Naive thymus-derived CD8-positive, alpha-beta T cell (primary cell): ENCODE results near the gene RFPL1. TPM values are rescaled to one million over a fixed set of nuclear protein-coding genes. Genes with fewer than 3 reads are reported as not detected.
"Not testable (repeated sequence)": the region's sequence is repeated elsewhere in the genome, so short reads cannot be mapped to it uniquely, and the experiment has no call there.

Experiments used
- ATAC-seq, 2 donors: fragments of 150-1000 bp; cut with Tn5 transposase in 1 of 2; sonication (Bioruptor Pico), chemical (Tn5 transposase) in 1 of 2; 1 replicate in 1 of 2; 2 replicates in 1 of 2; pipeline ENCODE4 v1.10.0; 2021; ENCODE audit warnings: mild to moderate bottlenecking in 2 of 2, moderate library complexity in 2 of 2
- POLR2A ChIA-PET: fragments of 350-600 bp; sonication (Branson Sonifier 250); formaldehyde crosslinking; loops from one replicate; lab custom pipeline; 2021; ENCODE audit warnings: antibody characterized with exemption; lab: Charles Lee
- DNase-seq, 10 donors: peaks; one replicate each; pipeline versions ENCODE4 v3.0.0 to v3.0.0-alpha.2; 2020 to 2022
- H3K27ac Mint-ChIP-seq, 10 donors: one replicate each; pipeline ENCODE4 v1.8.0; 2020 to 2022; ENCODE audit warnings: mild to moderate bottlenecking in 10 of 10, mixed read lengths in 10 of 10, moderate library complexity in 4 of 10, inconsistent platforms in 1 of 10
- H3K27me3 Mint-ChIP-seq, 5 donors: one replicate each; pipeline ENCODE4 v1.8.0; 2021 to 2022; ENCODE audit warnings: mixed read lengths in 5 of 5
- H3K36me3 Mint-ChIP-seq, 3 donors: one replicate each; pipeline ENCODE4 v1.8.0; 2020 to 2022; ENCODE audit warnings: mixed read lengths in 3 of 3, mild to moderate bottlenecking in 2 of 3, inconsistent platforms in 1 of 3
- H3K4me1 Mint-ChIP-seq, 4 donors: one replicate each; pipeline ENCODE4 v1.8.0; 2021 to 2022; ENCODE audit warnings: mixed read lengths in 4 of 4
- H3K4me3 Mint-ChIP-seq, 10 donors: one replicate each; pipeline ENCODE4 v1.8.0; 2020 to 2022; ENCODE audit warnings: mild to moderate bottlenecking in 10 of 10, mixed read lengths in 10 of 10, moderate library complexity in 6 of 10, inconsistent platforms in 1 of 10
- H3K9me3 Mint-ChIP-seq, 9 donors: one replicate each; pipeline ENCODE4 v1.8.0; 2020 to 2022; ENCODE audit warnings: mixed read lengths in 9 of 9, mild to moderate bottlenecking in 3 of 9, inconsistent platforms in 1 of 9, moderate library complexity in 1 of 9
- polyA plus RNA-seq, 3 donors: library from polyadenylated mRNA; unstranded; fragments of 300-500 nt; fragmentation: Illumina TruSeq; gene quantifications; one replicate each; pipeline ENCODE4 v1.2.3, GENCODE V29; 2021
- total RNA-seq, 8 experiments: library from RNA in 2 of 8; stranded (reverse) in 2 of 8; gene quantifications; one replicate each; pipeline ENCODE4 v1.2.3 and lab custom pipeline; 2021 to 2026

The RFPL1 gene
- total and polyA plus RNA-seq, 5 experiments from 2014 or later = 0.11 TPM; not detected in 4

GRCh38 chr22:29482253-29482652 is 43.9 kb downstream of the RFPL1 start:
- DNase-seq (no peak), ATAC-seq (no peak)
- peaks cover 12 to 42% (median 32%) of the 10 kb centered on the region in 5 donors for H3K27me3 Mint-ChIP-seq
- peak overlapping the region in 1 of 10 donors; percentile 57 for H3K4me3 Mint-ChIP-seq
- peaks cover 0 to 2% (median 0%) of the 10 kb centered on the region in 9 donors for H3K9me3 Mint-ChIP-seq
- H3K36me3 Mint-ChIP-seq = peaks cover 2 to 5% (median 3%) of the 10 kb centered on the region in 3 donors
- POLR2A ChIA-PET = no interaction called here
- H3K4me1 Mint-ChIP-seq = peaks cover 10 to 26% (median 18%) of the 10 kb centered on the region in 4 donors
- H3K27ac Mint-ChIP-seq = no peak overlapping the region

- Mint-ChIP-seq H3K4me1 (peaks cover 10 to 26% (median 20%) of the 10 kb centered on the region in 4 donors), H3K27me3 (peaks cover 12 to 41% (median 31%) of the 10 kb centered on the region in 5 donors), H3K27ac (no peak overlapping the region), H3K36me3 (peaks cover 3 to 5% (median 5%) of the 10 kb centered on the region in 3 donors), H3K9me3 (peaks cover 0 to 2% (median 0%) of the 10 kb centered on the region in 9 donors), H3K4me3 (no peak overlapping the region)
- POLR2A ChIA-PET = no interaction called here
- no peak for DNase-seq
- ATAC-seq = no peak
Measured at GRCh38 chr22:29482726-29483125, 44.3 kb downstream of the RFPL1 start.

- no peak overlapping the region for H3K4me3 Mint-ChIP-seq
- peaks cover 12 to 35% (median 27%) of the 10 kb centered on the region in 5 donors for H3K27me3 Mint-ChIP-seq
- DNase-seq (no peak), ATAC-seq (no peak)
- peaks cover 3 to 5% (median 5%) of the 10 kb centered on the region in 3 donors for H3K36me3 Mint-ChIP-seq
- H3K27ac Mint-ChIP-seq = no peak overlapping the region
- H3K9me3 Mint-ChIP-seq = peaks cover 0 to 2% (median 0%) of the 10 kb centered on the region in 9 donors
- H3K4me1 Mint-ChIP-seq = peaks cover 10 to 24% (median 20%) of the 10 kb centered on the region in 4 donors
- POLR2A ChIA-PET = no interaction called here
Measured at GRCh38 chr22:29483254-29483653, 44.9 kb downstream of the RFPL1 start.

- H3K4me3 Mint-ChIP-seq = no peak overlapping the region
- no peaks in the 10 kb centered on the region for H3K9me3 Mint-ChIP-seq
- H3K27ac Mint-ChIP-seq = no peak overlapping the region
- H3K4me1 Mint-ChIP-seq = peaks cover 3 to 20% (median 8%) of the 10 kb centered on the region in 4 donors
- POLR2A ChIA-PET = no interaction called here
- DNase-seq (no peak), ATAC-seq (no peak)
- H3K36me3 Mint-ChIP-seq = peaks cover 3 to 5% (median 3%) of the 10 kb centered on the region in 3 donors
- H3K27me3 Mint-ChIP-seq = peaks cover 7 to 22% (median 17%) of the 10 kb centered on the region in 5 donors
Measured at GRCh38 chr22:29484642-29485041, 46.3 kb downstream of the RFPL1 start.

DNA sequence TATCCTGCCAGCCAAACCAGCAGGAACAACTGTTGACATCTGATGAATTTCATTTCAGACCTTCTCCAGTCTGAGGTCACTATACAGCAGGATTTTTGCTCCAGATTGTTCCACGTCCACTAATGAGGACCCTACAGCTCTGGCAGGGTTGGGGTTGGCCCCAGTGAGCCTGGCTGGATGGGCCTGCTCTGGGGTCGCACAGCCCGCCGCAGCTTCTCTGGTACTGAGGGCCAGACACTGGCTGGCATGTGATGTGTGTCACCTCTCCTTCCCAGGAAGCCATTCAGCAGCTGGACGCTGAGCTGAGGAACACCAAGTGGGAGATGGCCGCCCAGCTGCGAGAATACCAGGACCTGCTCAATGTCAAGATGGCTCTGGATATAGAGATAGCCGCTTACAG is 47.1 kb downstream of the RFPL1 start:
- Mint-ChIP-seq H3K36me3 (peaks cover 3 to 5% (median 3%) of the 10 kb centered on the region in 3 donors), H3K4me1 (peaks cover 3 to 26% (median 6%) of the 10 kb centered on the region in 4 donors), H3K9me3 (no peaks in the 10 kb centered on the region), H3K4me3 (no peak overlapping the region), H3K27ac (no peak overlapping the region), H3K27me3 (peaks cover 6 to 19% (median 13%) of the 10 kb centered on the region in 5 donors)
- ATAC-seq = no peak
- no peak for DNase-seq
- POLR2A ChIA-PET = interaction anchor here (1.0 kb wide), 1 partner anchor 19 kb away, joined by 7 read pairs; no protein-coding TSS in a partner anchor

- H3K36me3 Mint-ChIP-seq = peaks cover 0 to 3% (median 3%) of the 10 kb centered on the region in 3 donors
- no peaks in the 10 kb centered on the region for H3K9me3 Mint-ChIP-seq
- H3K27me3 Mint-ChIP-seq = peaks cover 0 to 4% (median 0%) of the 10 kb centered on the region in 5 donors
- H3K4me3 Mint-ChIP-seq = no peak overlapping the region
- DNase-seq (no peak), ATAC-seq (no peak)
- no peak overlapping the region for H3K27ac Mint-ChIP-seq
- POLR2A ChIA-PET = interaction anchor here (0.7 kb wide), 1 partner anchor 16 kb away, joined by 3 read pairs; no protein-coding TSS in a partner anchor
- H3K4me1 Mint-ChIP-seq = peaks cover 0 to 19% (median 0%) of the 10 kb centered on the region in 4 donors
Measured at GRCh38 chr22:29487426-29487986, 49.1 kb downstream of the RFPL1 start.

- POLR2A ChIA-PET, H3K27me3 Mint-ChIP-seq, H3K36me3 Mint-ChIP-seq, H3K4me3 Mint-ChIP-seq, H3K27ac Mint-ChIP-seq, ATAC-seq, DNase-seq, H3K9me3 Mint-ChIP-seq: not testable (repeated sequence)
- H3K4me1 Mint-ChIP-seq = peaks cover 0 to 19% (median 0%) of the 10 kb centered on the region in 4 donors
Measured at GRCh38 chr22:29489127-29489780, 50.9 kb downstream of the RFPL1 start.

- no peak for DNase-seq
- POLR2A ChIA-PET = no interaction called here
Measured at GRCh38 chr22:29491012-29491411, 52.6 kb downstream of the RFPL1 start.

More at GRCh38 chr22:29491012-29491411, 52.6 kb downstream of the RFPL1 start:
- Mint-ChIP-seq H3K4me1 (peaks cover 0 to 19% (median 0%) of the 10 kb centered on the region in 4 donors), H3K4me3 (no peak overlapping the region), H3K27me3 (peaks cover 0 to 4% (median 0%) of the 10 kb centered on the region in 5 donors), H3K9me3 (peaks cover 0 to 4% (median 0%) of the 10 kb centered on the region in 9 donors), H3K36me3 (peaks cover 0 to 12% (median 7%) of the 10 kb centered on the region in 3 donors), H3K27ac (no peak overlapping the region)
- ATAC-seq = no peak

Other genes starting within 250 kb of the RFPL1 start
- not detected for gene EMID1, start 232.7 kb upstream of the RFPL1 start, total RNA-seq
- not detected for gene EMID1, start 232.7 kb upstream of the RFPL1 start, polyA plus RNA-seq
- 10 to 100 TPM; 18.7 to 19.2 TPM for gene RHBDD3, start 170.6 kb upstream of the RFPL1 start, total RNA-seq
- 10 to 100 TPM in 1 of 3 donors, 1 to 10 TPM in 2; 4.7 to 13.1 (median 4.9) TPM for gene RHBDD3, start 170.6 kb upstream of the RFPL1 start, polyA plus RNA-seq
- gene EWSR1, start 170.3 kb upstream of the RFPL1 start, total RNA-seq = 100 to 1,000 TPM; 290 to 292 TPM
- gene EWSR1, start 170.3 kb upstream of the RFPL1 start, polyA plus RNA-seq = 100 to 1,000 TPM; 141 to 215 (median 175) TPM
- not detected for gene GAS2L1, start 131.9 kb upstream of the RFPL1 start, total RNA-seq
- under 1 TPM in 1 of 3 donors, not detected in 2; 0.54 TPM for gene GAS2L1, start 131.9 kb upstream of the RFPL1 start, polyA plus RNA-seq
- gene RASL10A, start 122.9 kb upstream of the RFPL1 start, total RNA-seq = 1 to 10 TPM in 1 of 2 experiments, under 1 TPM in 1; 0.49 to 1.3 TPM
- gene RASL10A, start 122.9 kb upstream of the RFPL1 start, polyA plus RNA-seq = not detected
- gene AP1B1, start 50.0 kb upstream of the RFPL1 start, total RNA-seq = 10 to 100 TPM; 44.7 to 45.3 TPM
- gene AP1B1, start 50.0 kb upstream of the RFPL1 start, polyA plus RNA-seq = 10 to 100 TPM; 10.9 to 19.8 (median 11.3) TPM
- under 1 TPM; 0.31 to 0.47 TPM for gene NEFH, start 41.6 kb downstream of the RFPL1 start, total RNA-seq
- gene NEFH, start 41.6 kb downstream of the RFPL1 start, polyA plus RNA-seq = under 1 TPM; 0.27 to 0.67 (median 0.52) TPM
- 10 to 100 TPM; 47.2 to 48.0 TPM for gene THOC5, start 115.2 kb downstream of the RFPL1 start, total RNA-seq
- 10 to 100 TPM; 20.1 to 25.7 (median 20.8) TPM for gene THOC5, start 115.2 kb downstream of the RFPL1 start, polyA plus RNA-seq
- gene NIPSNAP1, start 142.5 kb downstream of the RFPL1 start, total RNA-seq = 10 to 100 TPM; 43.4 to 46.1 TPM
- gene NIPSNAP1, start 142.5 kb downstream of the RFPL1 start, polyA plus RNA-seq = 10 to 100 TPM; 58.9 to 62.8 (median 59.6) TPM
- 10 to 100 TPM; 23.6 to 25.4 TPM for gene NF2, start 165.1 kb downstream of the RFPL1 start, total RNA-seq
- gene NF2, start 165.1 kb downstream of the RFPL1 start, polyA plus RNA-seq = 10 to 100 TPM; 15.3 to 16.8 (median 15.5) TPM